ENCODE measurements around the gene FHIT.
"Not testable (repeated sequence)": the region's sequence is repeated elsewhere in the genome, so short reads cannot be mapped to it uniquely, and the experiment has no call there.

The FHIT gene

DNA sequence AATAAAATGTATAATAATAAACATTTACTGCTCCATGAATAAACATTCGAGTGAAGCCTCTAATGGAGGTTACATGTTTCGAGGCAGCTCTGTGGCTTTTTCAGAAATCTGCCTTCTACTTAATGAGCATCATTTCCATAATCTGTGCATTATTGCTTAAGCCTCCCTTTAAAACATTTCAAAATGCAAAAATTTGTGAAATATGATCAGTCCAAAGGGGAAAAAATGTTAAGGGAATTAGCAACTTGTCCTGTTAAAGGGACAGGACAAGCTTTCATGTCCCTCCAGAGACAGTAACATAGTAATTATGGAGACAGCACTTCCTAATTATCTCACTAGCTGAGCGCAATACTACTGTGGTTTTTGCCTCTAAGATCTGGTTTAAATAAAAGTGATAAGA, 1314.8 kb downstream of the FHIT start:
- DNase-seq: no peak

- DNase-seq: no peak
Observed at GRCh38 chr3:59935025-59935424, 1316.2 kb downstream of the FHIT start.

DNA sequence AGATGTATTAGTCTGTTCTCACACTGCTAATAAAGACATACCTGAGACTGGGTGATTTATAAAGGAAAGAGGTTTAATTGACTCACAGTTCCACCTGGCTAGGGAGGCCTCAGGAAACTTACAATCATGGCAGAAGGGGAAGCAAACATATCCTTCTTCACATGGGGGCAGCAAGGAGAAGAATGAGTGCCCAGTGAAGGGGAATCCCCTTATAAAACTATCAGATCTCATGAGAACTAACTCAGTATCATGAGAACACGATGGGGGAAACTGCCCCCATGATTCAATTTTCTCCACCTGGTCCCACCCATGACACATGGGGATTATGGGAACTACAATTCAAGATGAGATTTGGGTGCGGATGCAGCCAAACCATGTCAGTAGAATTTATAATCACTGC, 1316.7 kb downstream of the FHIT start:
- DNase-seq: not testable (repeated sequence)

DNA sequence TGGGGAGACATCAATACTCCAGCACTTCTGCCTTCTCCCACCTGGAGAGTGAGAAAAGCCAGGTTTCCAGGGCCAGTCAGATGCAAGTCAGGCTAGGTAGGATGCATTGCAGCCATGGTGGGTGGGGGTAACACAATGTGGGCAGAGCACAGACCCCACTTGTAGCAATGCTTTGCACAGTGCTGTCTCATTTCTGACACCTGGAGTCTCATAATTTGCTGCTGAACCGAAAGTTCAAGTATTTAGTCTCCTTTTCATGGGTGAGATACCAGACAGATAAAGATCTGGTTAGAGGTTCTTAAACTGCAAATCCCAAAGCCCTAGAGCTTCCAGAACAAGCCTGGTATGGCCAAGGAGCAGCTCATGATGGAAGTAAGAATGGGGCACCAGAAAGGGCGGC, 1321.1 kb downstream of the FHIT start:
- no peak for DNase-seq

GRCh38 chr3:59927056-59927455, 1324.2 kb downstream of the FHIT start:
- no peak for DNase-seq

DNA sequence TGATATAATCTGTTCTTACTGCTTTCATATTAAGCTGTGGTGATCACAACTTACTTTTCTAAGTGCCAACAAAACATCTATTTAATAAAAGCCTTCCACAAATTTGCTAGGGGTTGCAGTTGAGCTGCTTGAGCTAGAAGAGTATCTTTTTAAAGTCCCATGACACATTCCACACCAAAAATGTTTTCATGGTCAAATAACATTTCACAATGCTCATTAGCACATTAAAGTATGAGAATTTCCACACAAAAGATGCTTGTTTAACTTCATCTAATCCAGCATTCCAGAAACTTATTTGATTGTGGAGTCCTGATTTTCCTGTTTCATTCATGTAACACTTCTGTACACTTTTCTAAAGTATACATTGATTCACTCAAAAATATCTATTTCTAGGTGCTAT, 1325.3 kb downstream of the FHIT start:
- DNase-seq: no peak

GRCh38 chr3:59922192-59922591, 1329.1 kb downstream of the FHIT start:
- DNase-seq: no peak

DNA sequence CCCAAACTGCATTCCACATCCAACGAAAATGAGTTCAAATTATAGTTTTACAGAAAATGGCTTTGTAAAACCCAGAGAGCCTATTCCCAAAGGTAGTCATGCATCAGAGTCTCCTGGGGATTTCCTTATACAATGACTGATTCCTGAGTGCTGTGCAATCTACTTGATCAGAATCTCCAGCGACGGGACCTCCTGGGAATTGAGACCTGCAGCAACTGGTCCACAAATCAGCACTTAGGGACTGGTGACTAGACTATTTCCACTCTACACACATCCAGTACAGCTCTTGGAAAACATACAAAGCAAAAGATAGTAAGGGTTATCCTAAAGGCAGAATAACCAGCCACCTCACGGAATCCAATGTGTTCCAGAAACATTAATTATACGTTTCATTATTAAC, 1330.4 kb downstream of the FHIT start:
- DNase-seq: no peak

GRCh38 chr3:59919586-59919985, 1331.7 kb downstream of the FHIT start:
- DNase-seq: no peak

GRCh38 chr3:59914251-59914650, 1337.0 kb downstream of the FHIT start:
- no peak for DNase-seq

DNA sequence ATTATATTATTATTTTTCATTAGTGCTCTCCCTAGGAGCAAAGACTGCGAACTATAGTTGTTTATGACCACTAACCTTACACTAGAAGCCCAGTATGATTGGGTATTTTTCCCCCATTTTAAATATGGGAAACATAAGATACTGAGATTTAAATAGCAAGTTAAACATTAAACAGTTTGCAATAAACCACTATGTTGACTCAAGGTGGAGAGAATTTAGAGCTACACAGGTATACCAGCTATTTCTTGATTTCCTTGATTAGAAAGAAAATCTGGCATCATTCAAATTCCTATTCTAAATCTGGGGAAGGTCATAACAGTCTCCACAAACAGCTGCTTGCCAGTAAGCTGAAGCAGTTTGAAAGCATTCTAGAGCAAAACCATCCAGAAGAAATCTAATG, 1337.6 kb downstream of the FHIT start:
- no peak for DNase-seq

DNA sequence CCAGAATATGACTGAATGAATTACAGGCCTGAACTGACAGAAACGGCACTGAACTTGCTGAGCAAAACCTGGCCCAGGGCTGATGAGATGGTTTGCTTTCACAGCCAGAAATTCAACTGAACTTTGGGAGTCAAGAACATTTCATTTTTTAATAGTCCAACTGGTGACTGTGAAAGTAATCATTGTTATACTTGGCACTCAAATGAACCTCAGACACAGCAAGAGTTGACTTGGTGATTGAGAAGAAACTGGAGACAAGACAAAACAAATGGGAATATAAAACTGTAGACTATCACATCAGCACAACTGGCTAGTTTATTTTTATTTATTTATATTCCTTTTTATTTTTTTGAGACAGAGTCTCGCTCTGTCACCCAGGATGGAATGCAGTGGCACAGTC, 1342.6 kb downstream of the FHIT start:
- no peak for DNase-seq

- no peak for DNase-seq
Observed at GRCh38 chr3:59908280-59908679, 1343.0 kb downstream of the FHIT start.

GRCh38 chr3:59904296-59904695, 1347.0 kb downstream of the FHIT start:
- no peak for DNase-seq

DNA sequence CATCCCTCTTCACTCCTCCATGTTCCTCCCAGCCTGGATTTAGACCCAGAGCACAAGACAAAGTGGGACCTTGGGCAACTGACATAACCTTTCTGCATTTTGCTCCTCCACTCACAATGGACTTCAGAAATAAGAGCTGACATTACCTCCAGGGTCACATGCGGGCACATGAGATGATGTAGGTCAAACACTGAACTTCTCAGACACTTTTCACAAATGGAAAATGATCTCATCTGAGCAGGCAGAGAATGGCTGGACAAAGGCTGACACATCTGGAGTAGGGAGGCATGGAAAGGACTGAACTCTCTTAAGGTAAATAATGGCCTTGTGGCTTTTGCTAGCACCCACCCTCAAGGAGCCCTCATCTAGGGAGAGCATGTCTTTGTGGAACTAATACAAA, 1352.2 kb downstream of the FHIT start:
- DNase-seq: no peak

DNA sequence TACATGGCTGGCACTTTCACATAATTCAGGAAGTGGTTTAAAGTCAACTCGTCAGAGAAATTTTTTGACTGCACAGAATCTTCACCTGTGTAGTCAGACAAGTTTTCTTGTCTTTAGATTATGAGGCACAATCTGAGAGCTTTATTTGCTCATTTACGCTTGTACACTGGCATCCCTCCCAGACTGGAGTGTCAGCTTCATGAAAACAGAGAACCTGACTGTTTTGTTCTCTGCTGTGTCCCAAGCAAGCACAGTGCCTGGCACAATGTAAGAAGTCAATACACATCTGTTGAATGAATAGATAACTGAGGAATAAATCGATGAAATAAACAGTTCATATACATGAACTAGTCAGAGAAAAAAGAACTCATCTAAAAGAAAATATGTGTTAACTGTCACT, 1355.3 kb downstream of the FHIT start:
- DNase-seq: no peak

- DNase-seq: no peak
Observed at GRCh38 chr3:59894425-59895121, 1356.7 kb downstream of the FHIT start.

DNA sequence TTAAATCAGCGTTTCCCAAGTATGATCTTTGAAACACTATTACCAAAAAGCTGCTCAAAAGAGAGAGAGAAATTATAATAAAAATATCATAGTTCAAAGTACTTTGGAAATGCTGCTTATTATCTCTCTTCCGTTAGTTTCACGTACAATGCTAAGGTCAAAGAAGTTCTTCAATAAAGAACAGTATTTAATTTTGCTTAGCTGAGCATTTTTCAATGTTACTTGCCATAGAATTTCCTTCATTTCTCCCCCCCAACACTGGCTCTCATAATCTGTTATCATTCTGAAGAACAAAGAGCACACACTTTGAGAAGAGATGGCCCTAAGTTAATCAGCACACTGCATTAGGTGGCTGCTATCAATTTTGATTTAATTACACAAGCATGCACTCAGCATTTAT, 1360.6 kb downstream of the FHIT start:
- no peak for DNase-seq

DNA sequence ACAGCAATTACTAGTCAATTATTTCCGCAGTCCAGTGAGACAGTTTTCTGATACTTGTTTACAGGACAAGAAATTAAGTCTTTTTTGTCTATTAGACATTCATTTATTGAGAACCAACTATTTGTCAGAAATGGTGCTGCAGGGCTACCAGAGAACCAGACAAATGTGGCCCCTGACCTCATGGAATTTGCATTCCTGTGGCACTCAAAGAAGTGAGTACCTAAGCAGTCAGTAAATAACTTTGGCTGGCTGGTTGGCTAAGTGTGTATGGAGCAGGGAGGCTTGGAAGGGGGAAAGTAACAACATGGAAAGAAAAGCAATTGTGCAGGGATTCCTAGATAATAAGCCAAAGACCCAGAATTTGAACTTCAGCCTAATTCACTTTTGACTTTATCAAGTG, 1364.5 kb downstream of the FHIT start:
- DNase-seq: no peak

GRCh38 chr3:59885899-59886400, 1365.3 kb downstream of the FHIT start:
- no peak for DNase-seq

DNA sequence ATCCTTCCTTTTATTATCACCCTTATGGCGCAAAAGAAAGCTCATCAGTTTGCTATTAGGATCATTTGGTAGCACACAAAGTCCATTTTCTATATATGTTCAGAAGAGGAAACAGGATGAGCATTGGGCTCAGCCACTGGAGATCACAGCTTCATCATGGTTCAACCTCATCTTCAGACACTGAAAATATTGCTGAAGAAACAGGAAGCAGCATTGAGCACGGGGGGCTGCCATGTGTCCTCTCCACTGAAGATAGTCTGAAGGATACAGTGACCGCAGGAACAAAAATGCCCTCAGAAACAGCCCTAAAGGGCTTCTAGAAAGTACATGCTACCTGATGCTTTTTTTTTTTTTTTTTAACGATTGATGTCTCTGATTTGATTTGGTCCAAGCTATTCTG, 1366.2 kb downstream of the FHIT start:
- no peak for DNase-seq

GRCh38 chr3:59884409-59884808, 1366.8 kb downstream of the FHIT start:
- DNase-seq: no peak

DNA sequence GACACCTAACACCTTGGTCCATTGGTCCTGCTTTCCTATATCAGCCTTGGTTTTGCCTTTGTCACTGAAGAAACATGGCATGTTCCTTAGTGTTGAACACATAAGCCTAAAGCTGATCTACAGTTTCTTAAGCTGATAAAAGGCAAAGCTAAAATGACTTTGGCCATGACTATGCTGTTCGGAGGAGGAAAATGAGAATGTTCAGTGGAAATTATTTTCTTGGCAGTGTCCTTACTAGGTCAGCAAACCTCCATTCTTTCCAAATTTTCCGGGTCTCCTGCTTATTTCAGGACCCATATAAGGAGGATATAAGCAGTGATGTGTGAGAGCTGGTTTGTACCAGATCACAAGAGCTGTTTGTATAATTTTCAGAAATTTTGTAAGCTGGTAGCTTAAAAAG, 1368.5 kb downstream of the FHIT start:
- DNase-seq: no peak

DNA sequence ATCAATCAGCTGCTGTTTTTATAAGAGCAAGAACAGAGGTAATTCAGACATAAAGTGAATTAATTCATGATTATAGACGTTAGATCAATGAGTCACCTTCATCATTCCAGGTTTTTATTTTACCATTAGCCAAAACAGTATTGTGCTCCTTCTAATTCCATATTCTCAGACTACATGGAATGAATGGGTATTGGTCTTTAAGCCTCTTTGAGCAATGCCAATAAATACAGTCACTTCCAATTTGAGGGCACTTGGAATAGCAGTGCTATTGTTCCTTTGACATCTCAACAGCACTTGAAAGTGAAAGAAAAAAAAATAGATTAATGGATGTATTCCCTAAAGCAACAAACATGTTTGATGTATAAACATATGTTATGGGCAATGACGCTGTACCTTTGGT, 1370.5 kb downstream of the FHIT start:
- DNase-seq: no peak

GRCh38 chr3:59879031-59879581, 1372.1 kb downstream of the FHIT start:
- no peak for DNase-seq

Data from activated CD4-positive, alpha-beta T cell treated with anti-CD3 and anti-CD28 coated beads, Interleukin-2, amount 50 U/mL, for 1 hour (primary cell).